Mucosa of rectum (tissue), 2 donors: ENCODE data around the gene EXD3.

ENCODE experiments used
- H3K27ac ChIP-seq, 2 donors: one replicate each; pipeline ENCODE4 v1.7.0; 2013; ENCODE audit warnings: inconsistent platforms in 2 of 2, low read depth in 2 of 2, low read length in 2 of 2
- H3K27me3 ChIP-seq, 2 donors: one replicate each; pipeline ENCODE4 v1.7.0; 2013; ENCODE audit warnings: low read length in 2 of 2; ENCODE audit not compliant: control insufficient read depth in 2 of 2, insufficient read depth in 2 of 2
- H3K36me3 ChIP-seq, 2 donors: one replicate each; pipeline ENCODE4 v1.7.0; 2013; ENCODE audit warnings: low read length in 2 of 2; ENCODE audit not compliant: control insufficient read depth in 2 of 2, insufficient read depth in 2 of 2
- H3K4me1 ChIP-seq, 2 donors: one replicate each; pipeline ENCODE4 v1.7.0; 2013; ENCODE audit warnings: low read length in 2 of 2, mild to moderate bottlenecking in 1 of 2; ENCODE audit not compliant: control insufficient read depth in 2 of 2, insufficient read depth in 2 of 2
- H3K4me3 ChIP-seq, 2 donors: one replicate each; pipeline ENCODE4 v1.7.0; 2013; ENCODE audit warnings: low read length in 2 of 2
- H3K9ac ChIP-seq, 2 donors: one replicate each; pipeline ENCODE4 v1.7.0; 2013; ENCODE audit warnings: low read length in 2 of 2, low read depth in 1 of 2, mild to moderate bottlenecking in 1 of 2
- H3K9me3 ChIP-seq, 2 donors: one replicate each; pipeline ENCODE4 v1.7.0; 2013; ENCODE audit warnings: low read length in 2 of 2; ENCODE audit not compliant: control insufficient read depth in 2 of 2
- donor health status: healthy.
- donor health status: Normal muscosa, but diverticular disease.

The EXD3 gene

GRCh38 chr9:137303151-137303892 lies 119.6 kb downstream of the EXD3 start:
- Histone ChIP-seq H3K36me3 (peaks cover 0 to 3% of the 10 kb centered on the region in 2 donors), H3K4me3 (peak overlapping the region; percentile 62 to 63), H3K27me3 (peaks cover 3 to 13% of the 10 kb centered on the region in 2 donors), H3K9ac (peak overlapping the region; percentile 77 to 91), H3K27ac (peak overlapping the region; percentile 93 to 98), H3K4me1 (peaks cover 61 to 63% of the 10 kb centered on the region in 2 donors), H3K9me3 (no peaks in the 10 kb centered on the region)

DNA sequence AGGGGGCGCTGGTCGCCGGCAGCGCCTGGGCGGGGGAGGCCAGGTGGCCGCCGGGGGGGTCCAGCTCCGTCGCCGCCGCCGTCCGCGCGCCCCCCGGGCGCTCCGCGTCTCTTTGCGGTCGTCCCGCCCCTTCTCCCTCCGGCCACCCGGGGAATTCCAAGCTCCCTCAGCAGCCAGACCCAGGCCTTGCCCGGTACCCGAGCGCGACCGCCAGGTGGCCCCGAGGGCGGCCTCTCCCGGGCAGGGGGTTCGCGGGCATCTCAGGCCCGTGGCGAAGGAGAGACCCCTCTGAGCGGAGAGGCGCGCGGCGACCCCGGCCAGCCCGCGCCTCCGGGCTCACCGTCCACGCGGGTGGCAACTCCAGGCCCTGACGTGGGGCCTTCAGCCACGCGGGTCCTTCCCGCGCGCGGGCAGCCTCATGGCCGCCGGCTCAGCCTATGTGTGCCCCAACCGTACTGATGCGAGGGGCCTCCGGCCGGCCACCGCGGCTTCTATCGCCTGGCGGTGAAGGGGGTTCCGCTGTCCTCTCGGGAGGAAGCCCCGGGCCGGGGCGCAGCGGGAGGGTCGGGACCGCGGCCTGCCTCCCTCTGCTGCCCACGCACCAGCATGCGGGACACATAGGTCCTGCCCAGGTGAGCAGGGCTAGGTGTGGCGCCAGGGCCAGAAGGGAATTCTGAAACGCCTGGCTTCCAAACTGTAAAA lies 120.4 kb downstream of the EXD3 start:
- Histone ChIP-seq H3K4me1 (peaks cover 63 to 64% of the 10 kb centered on the region in 2 donors), H3K9me3 (no peaks in the 10 kb centered on the region), H3K36me3 (peaks cover 0 to 3% of the 10 kb centered on the region in 2 donors), H3K4me3 (peak overlapping the region; percentile 56 to 63), H3K27ac (peak overlapping the region; percentile 93 to 98), H3K9ac (peak overlapping the region; percentile 70 to 91), H3K27me3 (peaks cover 3 to 14% of the 10 kb centered on the region in 2 donors)

DNA sequence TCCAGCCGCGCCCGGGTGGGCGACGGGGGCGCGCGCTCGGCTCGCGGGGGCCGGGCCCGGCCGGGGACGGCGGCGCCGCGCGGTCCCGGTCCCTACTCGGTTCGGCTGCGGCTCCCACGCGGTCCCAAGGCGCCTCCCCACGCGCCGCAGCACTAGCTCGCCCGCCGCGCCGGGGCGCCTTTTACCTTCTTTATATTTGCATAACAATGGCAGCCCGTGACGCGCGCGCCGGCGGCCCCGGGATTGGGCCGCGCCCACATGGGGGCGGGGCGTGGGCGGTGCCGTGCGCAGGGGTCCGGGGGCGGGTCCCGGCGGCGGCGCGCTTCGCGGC lies 120.9 kb downstream of the EXD3 start, which contains the start of gene NRARP:
Gene NRARP (minus strand): TSS at position 154 of the 331 bp plus-strand sequence. CDS start 343 bp downstream, outside the sequence.
- Histone ChIP-seq H3K9ac (peak within 1 kb of the TSS; percentile 90 to 93), H3K4me1 (peaks cover 62 to 64% of the 10 kb centered on the region in 2 donors), H3K9me3 (no peaks in the 10 kb centered on the region), H3K27me3 (peaks cover 3 to 14% of the 10 kb centered on the region in 2 donors), H3K4me3 (peak within 1 kb of the TSS; percentile 87 to 90), H3K27ac (peak within 1 kb of the TSS; percentile 94 to 98), H3K36me3 (peaks cover 0 to 3% of the 10 kb centered on the region in 2 donors)

- peak overlapping the region; percentile 94 to 95 for H3K27ac ChIP-seq
- H3K36me3 ChIP-seq = peaks cover 0 to 3% of the 10 kb centered on the region in 2 donors
- peaks cover 60 to 62% of the 10 kb centered on the region in 2 donors for H3K4me1 ChIP-seq
- H3K27me3 ChIP-seq = peaks cover 3 to 16% of the 10 kb centered on the region in 2 donors
- peak overlapping the region; percentile 87 to 90 for H3K4me3 ChIP-seq
- peak overlapping the region; percentile 90 to 93 for H3K9ac ChIP-seq
- no peaks in the 10 kb centered on the region for H3K9me3 ChIP-seq
Observed at GRCh38 chr9:137301081-137301947, 121.6 kb downstream of the EXD3 start.

DNA sequence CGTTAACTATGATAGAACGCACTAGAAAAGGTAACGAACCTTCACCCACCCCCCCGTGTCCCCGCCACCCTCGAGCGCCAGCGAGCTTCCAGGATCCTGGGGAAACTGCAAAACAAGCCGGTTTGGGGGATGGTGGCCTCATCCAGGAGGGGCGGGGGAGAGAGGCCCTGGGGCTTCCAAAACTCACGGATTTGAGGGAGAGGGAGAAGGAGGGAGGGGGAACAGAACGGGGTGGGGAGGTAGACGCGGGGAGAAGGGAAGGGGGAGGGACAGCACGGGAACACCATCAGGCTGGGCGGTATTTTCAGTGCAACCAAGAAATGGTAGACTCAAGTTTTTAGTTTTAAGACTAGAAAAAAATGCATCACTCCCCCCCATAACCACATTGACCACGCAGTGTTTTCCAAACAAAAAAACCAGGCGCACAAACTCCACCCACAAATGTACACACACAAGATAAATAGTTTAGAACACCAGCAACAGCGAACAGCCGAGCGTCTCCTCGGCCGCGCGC lies 122.3 kb downstream of the EXD3 start:
- peak overlapping the region; percentile 90 to 93 for H3K9ac ChIP-seq
- peak overlapping the region; percentile 87 to 90 for H3K4me3 ChIP-seq
- peaks cover 3 to 16% of the 10 kb centered on the region in 2 donors for H3K27me3 ChIP-seq

GRCh38 chr9:137299938-137300337 lies 123.0 kb downstream of the EXD3 start:
- peak overlapping the region; percentile 94 to 95 for H3K27ac ChIP-seq
- H3K27me3 ChIP-seq = peaks cover 3 to 16% of the 10 kb centered on the region in 2 donors
- H3K9ac ChIP-seq = peak overlapping the region; percentile 84 to 93
- peaks cover 50 to 54% of the 10 kb centered on the region in 2 donors for H3K4me1 ChIP-seq
- H3K4me3 ChIP-seq = peak overlapping the region; percentile 87 to 90
- no peaks in the 10 kb centered on the region for H3K9me3 ChIP-seq
- H3K36me3 ChIP-seq = peaks cover 0 to 3% of the 10 kb centered on the region in 2 donors

More for the DNA sequence above, 122.3 kb downstream of the EXD3 start:
- Histone ChIP-seq H3K4me1 (peaks cover 55 to 57% of the 10 kb centered on the region in 2 donors), H3K9me3 (no peaks in the 10 kb centered on the region), H3K27ac (peak overlapping the region; percentile 94 to 95), H3K36me3 (peaks cover 0 to 3% of the 10 kb centered on the region in 2 donors)

GRCh38 chr9:137299203-137299565 lies 123.8 kb downstream of the EXD3 start:
- H3K27ac ChIP-seq = peak overlapping the region; percentile 94 to 95
- H3K9ac ChIP-seq = peak overlapping the region; percentile 84 to 93
- peaks cover 49 to 54% of the 10 kb centered on the region in 2 donors for H3K4me1 ChIP-seq
- no peaks in the 10 kb centered on the region for H3K9me3 ChIP-seq
- H3K27me3 ChIP-seq = peaks cover 3 to 18% of the 10 kb centered on the region in 2 donors
- H3K36me3 ChIP-seq = peaks cover 0 to 3% of the 10 kb centered on the region in 2 donors
- peak overlapping the region; percentile 87 to 90 for H3K4me3 ChIP-seq

DNA sequence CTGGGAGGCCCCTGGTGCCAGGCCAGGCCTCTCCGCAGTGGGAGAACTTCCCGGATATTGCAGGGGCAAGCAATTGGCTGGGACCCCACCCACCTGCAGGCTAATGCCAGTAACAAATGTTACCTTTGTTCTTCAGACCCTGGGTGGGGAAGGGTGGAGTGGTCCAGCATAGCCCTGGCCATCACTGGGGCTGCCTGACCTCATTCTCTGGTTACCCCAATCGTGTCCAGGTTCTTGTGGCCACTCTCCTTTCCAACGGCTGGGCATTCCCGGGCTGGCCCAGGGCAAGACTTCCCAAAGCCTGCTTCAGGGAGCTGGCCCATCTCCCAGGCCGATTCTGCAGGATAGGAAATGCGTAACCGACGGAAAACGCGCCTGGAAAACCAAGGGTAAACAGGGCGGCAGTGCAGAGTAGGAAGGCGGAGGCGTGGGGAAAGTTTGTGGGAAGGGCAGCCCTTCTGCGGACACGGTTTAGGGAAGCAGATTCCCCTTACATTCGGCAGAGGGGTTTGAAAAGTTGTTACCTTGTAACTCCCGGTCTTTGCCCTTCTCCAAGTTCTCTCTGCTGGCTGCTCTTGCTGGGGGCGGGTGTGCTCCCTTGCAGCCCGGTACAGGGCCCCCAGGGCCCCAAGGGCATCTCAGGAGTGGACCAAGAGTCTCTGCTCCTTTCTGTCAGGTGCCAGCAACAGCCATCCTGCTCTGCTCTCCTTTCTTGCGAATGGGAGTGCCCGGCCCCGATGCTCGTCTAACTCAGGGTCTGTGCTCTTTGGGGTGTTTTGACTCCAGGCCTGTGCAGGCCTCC lies 124.4 kb downstream of the EXD3 start:
- peak overlapping the region; percentile 94 to 95 for H3K27ac ChIP-seq
- peaks cover 3 to 20% of the 10 kb centered on the region in 2 donors for H3K27me3 ChIP-seq
- H3K4me1 ChIP-seq = peaks cover 45 to 54% of the 10 kb centered on the region in 2 donors
- peak overlapping the region; percentile 87 to 90 for H3K4me3 ChIP-seq
- no peaks in the 10 kb centered on the region for H3K9me3 ChIP-seq
- H3K36me3 ChIP-seq = peaks cover 0 to 3% of the 10 kb centered on the region in 2 donors
- peak overlapping the region; percentile 84 to 93 for H3K9ac ChIP-seq

DNA sequence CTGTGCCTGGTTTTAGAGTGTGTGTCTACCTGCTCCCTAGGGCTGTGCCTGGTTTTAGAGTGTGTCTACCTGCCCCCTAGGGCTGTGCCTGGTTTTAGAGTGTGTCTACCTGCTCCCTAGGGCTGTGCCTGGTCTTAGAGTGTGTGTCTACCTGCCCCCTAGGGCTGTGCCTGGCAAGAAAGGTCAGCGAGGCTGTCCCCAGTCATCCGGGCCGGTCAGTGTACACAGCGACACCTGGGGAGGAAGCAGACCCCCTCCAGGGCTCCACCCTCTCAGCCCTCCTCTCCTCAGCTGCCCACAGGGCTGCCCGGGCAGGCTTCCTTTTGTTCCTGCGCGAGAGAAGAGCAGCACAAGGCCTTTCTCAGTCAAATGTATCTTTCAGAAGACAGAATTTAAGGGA lies 125.0 kb downstream of the EXD3 start:
- peaks cover 40 to 51% of the 10 kb centered on the region in 2 donors for H3K4me1 ChIP-seq
- peak overlapping the region; percentile 84 to 93 for H3K9ac ChIP-seq
- no peaks in the 10 kb centered on the region for H3K9me3 ChIP-seq
- H3K4me3 ChIP-seq = peak overlapping the region; percentile 87 to 90
- H3K36me3 ChIP-seq = peaks cover 0 to 3% of the 10 kb centered on the region in 2 donors
- H3K27ac ChIP-seq = peak overlapping the region; percentile 94 to 95
- peaks cover 3 to 20% of the 10 kb centered on the region in 2 donors for H3K27me3 ChIP-seq
